Hindlimb muscle (tissue), 1 donor: ENCODE measurements around the gene INS. TPM values are rescaled to one million over a fixed set of nuclear protein-coding genes. Genes with fewer than 3 reads are reported as not detected.
"Not testable (repeated sequence)": the region's sequence is repeated elsewhere in the genome, so short reads cannot be mapped to it uniquely, and the experiment has no call there.

Source experiments
- DNase-seq: peaks from one replicate; pipeline ENCODE4 v3.0.0-alpha.2; 2013
- polyA plus RNA-seq: library from polyadenylated mRNA; unstranded; fragments of 120-200 nt; gene quantifications from one replicate; pipeline ENCODE4 v1.2.1, GENCODE V29; 2013; ENCODE audit not compliant: insufficient read length

INS gene
- polyA plus RNA-seq, 1 donor, result not detected

DNA sequence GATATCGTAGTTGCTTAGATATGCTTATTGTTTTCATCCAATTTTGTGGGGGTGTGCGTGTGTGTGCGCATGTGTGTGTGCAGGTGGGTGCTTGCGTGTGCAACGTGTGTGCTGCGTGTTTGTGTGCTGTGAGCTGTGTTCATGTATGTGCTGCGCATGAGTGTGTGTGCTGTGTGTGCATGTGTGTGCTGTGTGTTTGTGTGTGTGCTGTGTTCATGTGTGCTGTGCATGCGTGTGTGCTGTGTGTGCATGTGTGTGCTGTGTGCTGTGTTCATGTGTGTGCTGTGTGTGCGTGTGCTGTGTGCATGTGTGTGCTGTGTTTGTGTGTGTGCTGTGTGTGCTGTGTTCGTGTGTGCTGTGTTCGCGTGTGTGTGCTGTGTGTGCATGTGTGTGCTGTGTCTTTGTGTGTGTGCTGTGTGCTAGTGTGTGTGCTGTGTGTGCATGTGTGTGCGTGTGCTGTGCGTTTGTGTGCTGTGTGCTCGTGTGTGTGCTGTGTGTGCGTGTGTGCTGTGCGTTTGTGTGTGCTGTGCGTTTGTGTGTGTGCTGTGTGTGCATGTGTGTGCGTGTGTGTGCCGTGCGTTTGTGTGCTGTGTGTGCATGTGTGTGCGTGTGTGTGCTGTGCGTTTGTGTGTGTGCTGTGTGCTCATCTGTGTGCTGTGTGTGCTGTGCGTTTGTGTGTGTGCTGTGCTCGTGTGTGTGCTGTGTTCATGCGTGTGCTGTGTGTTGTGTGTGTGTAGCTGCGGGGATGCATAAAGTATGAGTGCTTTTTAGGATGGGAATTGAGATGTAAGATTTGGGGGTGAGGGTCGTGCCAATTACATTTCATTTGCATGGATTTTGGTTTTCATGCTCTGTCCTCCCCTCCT is 29.4 kb downstream of the INS start:
- DNase-seq, result no peak

DNA sequence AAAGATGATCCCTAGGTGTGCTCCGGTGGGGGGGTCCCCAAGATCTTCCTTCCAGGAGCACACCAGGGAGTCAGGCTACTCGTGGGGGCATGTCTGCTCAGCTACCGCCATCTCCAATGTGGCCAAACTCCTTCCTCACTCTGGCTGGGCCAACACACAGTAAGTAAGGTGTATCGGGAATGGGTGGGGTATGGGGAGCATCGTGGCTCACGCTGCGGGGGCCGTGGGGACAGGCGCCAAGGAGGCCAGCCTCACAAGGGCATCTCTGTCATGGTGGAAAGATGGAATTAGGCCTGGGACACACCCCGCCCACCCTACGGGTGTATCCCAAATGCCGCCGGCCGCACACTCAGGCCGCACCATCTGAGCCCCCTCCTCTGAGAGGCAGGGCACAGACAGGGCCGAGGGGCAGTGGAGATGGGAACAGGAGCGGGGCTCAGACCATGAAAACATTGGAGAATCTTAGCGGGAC is 30.1 kb downstream of the INS start:
- no peak for DNase-seq

- DNase-seq, result no peak
Observed at GRCh38 chr11:2129699-2130366, 31.2 kb downstream of the INS start.

GRCh38 chr11:2129308-2129698 is 31.7 kb downstream of the INS start:
- DNase-seq, result no peak

DNA sequence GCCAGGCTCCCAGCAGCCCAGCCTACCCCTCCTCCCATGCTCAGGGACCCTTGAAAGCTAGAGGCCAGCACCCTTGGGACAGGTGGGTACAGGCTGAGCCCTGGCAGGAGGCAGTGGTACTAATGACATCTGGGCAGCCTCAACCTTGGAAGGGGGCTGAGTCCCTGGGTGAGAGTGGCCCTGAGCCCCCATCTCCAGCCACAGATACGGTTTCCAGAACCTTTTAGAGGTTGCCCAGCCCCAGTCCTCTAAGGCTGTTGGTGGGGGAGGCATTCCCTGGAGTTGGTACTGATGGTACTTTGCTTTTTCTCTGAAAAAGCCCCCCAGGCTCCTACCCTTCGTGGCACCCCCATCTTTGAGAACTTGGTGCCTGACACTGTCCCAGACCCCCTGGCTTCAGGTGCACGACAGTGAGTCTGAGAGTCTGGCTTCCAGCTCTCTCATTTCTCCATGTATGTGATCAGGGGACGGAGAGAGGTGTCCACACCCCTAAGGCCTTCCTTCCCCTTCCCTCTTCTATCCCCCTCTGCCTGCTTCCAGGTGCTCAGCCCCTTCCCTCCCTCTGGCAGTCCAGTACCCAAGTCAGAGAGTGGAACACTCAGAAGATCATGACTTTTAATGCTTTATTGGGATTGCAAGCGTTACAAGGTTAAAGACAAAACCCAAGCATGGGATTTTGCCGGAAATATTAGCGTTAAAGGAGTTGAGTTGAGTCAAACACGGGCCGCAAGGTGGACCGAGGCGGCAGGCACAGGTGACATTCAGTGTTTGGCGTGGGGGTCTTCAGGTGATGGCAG is 32.3 kb downstream of the INS start:
- peak; percentile 46 for DNase-seq

GRCh38 chr11:2128130-2128510 is 32.9 kb downstream of the INS start:
- DNase-seq, result peak; percentile 43

DNA sequence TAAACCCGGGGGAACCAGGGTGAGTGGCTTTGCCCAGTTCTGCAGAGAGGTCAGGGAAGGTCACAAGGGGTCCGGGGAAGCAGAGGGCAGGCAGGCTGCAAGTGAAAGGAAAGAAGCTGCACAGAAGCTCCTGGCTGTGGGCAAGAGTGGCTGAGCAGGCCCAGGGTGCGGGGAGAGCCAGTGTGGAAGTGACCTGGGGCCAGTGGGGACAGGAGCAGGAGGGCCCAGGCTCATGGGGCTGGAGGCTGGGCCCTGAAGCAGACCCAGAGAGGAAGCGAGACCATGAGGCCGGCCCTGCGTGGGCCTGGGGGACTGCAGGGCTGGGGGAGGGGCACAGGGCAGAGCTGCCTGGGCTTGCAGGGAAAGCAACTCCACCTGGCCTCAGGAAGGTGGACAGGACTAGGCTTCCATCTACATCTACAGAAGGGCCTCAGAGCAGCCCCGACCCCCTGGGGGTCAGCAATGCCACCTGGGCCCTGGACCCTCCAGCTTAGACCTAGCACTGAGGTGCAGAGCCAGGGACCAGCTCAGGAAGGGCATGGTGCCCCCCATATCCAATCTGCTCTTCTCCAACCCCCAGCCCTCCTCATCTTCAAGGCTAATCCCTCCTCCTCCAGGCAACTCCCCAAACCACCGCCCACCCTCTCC is 33.4 kb downstream of the INS start:
- no peak for DNase-seq

- no peak for DNase-seq
Observed at GRCh38 chr11:2126520-2127085, 34.4 kb downstream of the INS start.

DNA sequence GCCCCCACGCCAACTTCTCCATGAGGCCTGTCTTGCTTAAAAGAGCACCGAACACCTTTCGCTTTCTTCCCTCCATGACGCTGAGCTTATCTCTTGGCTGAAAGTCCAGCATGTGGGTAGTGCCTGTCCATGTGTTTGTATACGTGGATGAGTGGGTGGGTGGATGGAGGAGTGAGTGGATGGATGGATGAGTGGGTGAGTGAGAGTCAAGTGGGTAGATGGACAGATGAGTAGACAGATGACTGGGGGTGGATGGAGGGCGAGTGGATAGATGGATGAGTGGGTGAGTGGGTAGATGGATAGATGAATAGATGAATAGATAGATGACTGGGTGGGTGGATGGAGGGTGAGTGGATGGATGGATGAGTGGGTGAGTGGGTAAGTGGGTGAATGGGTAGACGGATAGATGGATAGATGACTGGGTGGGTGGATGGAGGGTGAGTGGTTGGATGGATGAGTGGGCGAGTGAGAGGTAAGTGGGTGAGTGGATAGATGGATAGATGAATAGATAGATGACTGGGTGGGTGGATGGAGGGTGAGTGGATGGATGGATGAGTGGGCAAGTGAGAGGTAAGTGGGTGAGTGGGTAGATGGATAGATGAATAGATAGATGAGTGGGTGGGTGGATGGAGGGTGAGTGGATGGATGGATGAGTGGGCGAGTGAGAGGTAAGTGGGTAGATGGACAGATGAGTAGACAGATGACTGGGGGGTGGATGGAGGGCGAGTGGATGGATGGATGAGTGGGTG is 36.1 kb downstream of the INS start:
- not testable (repeated sequence) for DNase-seq

GRCh38 chr11:2123628-2123960 is 37.4 kb downstream of the INS start:
- DNase-seq, result no peak

GRCh38 chr11:2122907-2123627 is 37.9 kb downstream of the INS start:
- DNase-seq, result no peak

- DNase-seq, result no peak
Observed at GRCh38 chr11:2122222-2122906, 38.6 kb downstream of the INS start.

- DNase-seq, result no peak
Observed at GRCh38 chr11:2121227-2122130, 39.5 kb downstream of the INS start.

- DNase-seq, result no peak
Observed at GRCh38 chr11:2120359-2121100, 40.5 kb downstream of the INS start.

- DNase-seq, result no peak
Observed at GRCh38 chr11:2118677-2119076, 42.3 kb downstream of the INS start.

DNA sequence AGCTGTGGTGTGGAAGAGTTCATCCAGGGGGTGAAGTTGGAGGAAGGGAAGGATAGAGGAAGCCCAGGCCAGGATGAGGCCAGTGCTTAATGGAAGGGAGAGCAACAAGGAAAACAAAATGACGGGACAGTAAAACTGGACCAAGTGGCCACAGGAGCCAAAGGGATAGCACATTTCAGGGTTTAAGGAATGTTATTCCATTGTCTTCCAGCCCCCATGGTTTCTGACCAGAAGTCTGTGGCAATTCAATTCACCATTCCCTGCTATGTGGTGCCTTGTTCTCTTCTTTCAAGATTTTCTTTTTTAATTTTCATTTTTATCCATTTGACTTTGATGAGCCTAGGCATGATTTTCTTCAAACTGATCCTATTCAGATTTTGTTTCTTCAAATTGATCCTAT is 44.3 kb downstream of the INS start:
- no peak for DNase-seq

DNA sequence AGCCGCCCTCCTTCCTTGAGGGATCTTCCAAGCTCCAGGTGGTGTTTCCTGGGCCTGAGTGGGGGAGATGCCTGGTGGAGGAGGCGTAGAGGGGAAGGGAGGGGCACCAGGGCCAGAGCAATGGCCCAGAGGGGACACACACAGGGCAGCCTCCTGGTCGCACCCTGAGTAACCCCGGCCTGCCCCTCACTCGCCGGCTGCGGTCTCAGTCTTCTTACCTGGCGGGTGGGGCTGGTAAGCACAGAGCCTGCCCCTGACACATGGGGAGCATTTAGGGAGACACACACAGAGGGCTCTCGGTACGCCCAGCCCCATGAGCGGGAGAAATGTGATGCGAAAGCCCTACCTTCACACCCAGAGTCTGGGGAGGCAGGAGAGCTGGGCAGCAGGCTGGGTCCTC is 45.7 kb downstream of the INS start:
- DNase-seq, result no peak

DNA sequence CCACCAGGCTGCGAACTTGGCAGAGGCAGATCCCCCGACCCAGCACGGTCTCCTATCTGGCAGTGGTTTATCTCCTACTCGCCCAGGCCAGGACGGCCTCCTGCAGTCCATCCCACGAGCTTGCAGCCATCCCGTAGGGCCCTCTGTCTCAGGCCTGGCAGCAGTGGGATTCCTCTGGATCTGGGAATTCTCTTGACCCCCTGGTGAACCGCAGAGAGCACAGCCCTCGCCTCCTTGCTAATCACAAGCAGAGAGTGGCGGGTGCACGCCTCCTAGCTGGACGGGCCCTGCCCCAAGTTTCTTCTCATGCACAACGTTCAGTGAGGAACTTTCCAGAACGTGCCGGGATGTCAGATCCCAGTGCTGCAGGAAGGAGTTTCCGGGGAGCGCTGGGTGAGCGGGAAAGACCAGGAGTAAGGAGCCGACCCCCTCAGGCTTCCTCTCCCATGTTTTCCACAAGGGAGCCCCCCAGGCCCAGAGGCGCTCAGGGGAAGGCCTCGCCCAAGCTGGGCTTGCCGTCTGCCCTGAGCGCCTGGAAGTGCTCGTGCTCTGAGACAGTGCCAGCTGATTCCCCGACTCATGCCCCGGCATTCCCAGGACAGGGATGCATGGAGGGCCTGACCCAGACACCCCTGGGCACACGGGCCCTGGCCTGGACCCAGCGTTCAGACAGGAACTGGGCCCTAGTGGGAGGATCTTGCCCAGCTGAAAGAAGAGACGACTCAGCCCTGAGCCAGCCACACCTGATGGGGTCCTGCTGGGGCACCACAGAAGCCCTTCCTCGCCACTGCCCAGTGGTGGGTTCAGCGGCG is 46.4 kb downstream of the INS start:
- DNase-seq, result no peak
